ENCODE results near the gene RAB35. TPM values are rescaled to one million over a fixed set of nuclear protein-coding genes. Genes with fewer than 3 reads are reported as not detected.

RAB35 gene
- total RNA-seq, 1 donor from 2014 or later = 39.2 TPM

GRCh38 chr12:120093592-120094355 is 22.8 kb downstream of the RAB35 start:
- H3K9me3 ChIP-seq = no peaks in the 10 kb centered on the region
- no peak for DNase-seq (ENCODE audit: low spot score in 2 of 2)
- H3K4me3 ChIP-seq = no peak overlapping the region
- TF ChIP-seq CTCF (IDR thresholded peaks at IDR 0.05) = no peak
- no peaks in the 10 kb centered on the region for H3K4me1 ChIP-seq
- H3K27me3 ChIP-seq = no peaks in the 10 kb centered on the region
- H3K27ac ChIP-seq = no peak overlapping the region
- intact Hi-C loops (cut with DNase I) = no loop called here
- H3K36me3 ChIP-seq = peaks cover 27 to 58% of the 10 kb centered on the region in 2 donors

GRCh38 chr12:120093336-120093591 is 23.3 kb downstream of the RAB35 start:
- no peaks in the 10 kb centered on the region for H3K9me3 ChIP-seq
- no peak overlapping the region for H3K27ac ChIP-seq
- DNase-seq (ENCODE audit: low spot score in 2 of 2) = no peak
- H3K36me3 ChIP-seq = peaks cover 22 to 53% of the 10 kb centered on the region in 2 donors
- no peaks in the 10 kb centered on the region for H3K27me3 ChIP-seq
- TF ChIP-seq CTCF (IDR thresholded peaks at IDR 0.05) = no peak
- intact Hi-C loops (cut with DNase I) = no loop called here
- H3K4me1 ChIP-seq = no peaks in the 10 kb centered on the region
- H3K4me3 ChIP-seq = no peak overlapping the region

GRCh38 chr12:120092551-120093335 is 23.8 kb downstream of the RAB35 start:
- Histone ChIP-seq H3K9me3 (no peaks in the 10 kb centered on the region), H3K4me3 (no peak overlapping the region), H3K27me3 (no peaks in the 10 kb centered on the region), H3K4me1 (no peaks in the 10 kb centered on the region), H3K36me3 (peaks cover 18 to 47% of the 10 kb centered on the region in 2 donors), H3K27ac (no peak overlapping the region)
- no peak for DNase-seq (ENCODE audit: low spot score in 2 of 2)
- no peak for TF ChIP-seq CTCF (IDR thresholded peaks at IDR 0.05)
- intact Hi-C loops (cut with DNase I) = no loop called here

- peaks cover 0 to 4% of the 10 kb centered on the region in 2 donors for H3K4me1 ChIP-seq
- H3K27ac ChIP-seq = no peak overlapping the region
- intact Hi-C loops (cut with DNase I) = no loop called here
- H3K36me3 ChIP-seq = peaks cover 10 to 35% of the 10 kb centered on the region in 2 donors
- no peak for TF ChIP-seq CTCF (IDR thresholded peaks at IDR 0.05)
- no peaks in the 10 kb centered on the region for H3K27me3 ChIP-seq
- no peak overlapping the region for H3K4me3 ChIP-seq
- DNase-seq (ENCODE audit: low spot score in 2 of 2) = no peak
- H3K9me3 ChIP-seq = no peaks in the 10 kb centered on the region
Measured at GRCh38 chr12:120091371-120092090, 25.0 kb downstream of the RAB35 start.

- no peaks in the 10 kb centered on the region for H3K9me3 ChIP-seq
- H3K27me3 ChIP-seq = no peaks in the 10 kb centered on the region
- H3K36me3 ChIP-seq = peaks cover 7 to 29% of the 10 kb centered on the region in 2 donors
- peaks cover 4 to 5% of the 10 kb centered on the region in 2 donors for H3K4me1 ChIP-seq
- DNase-seq (ENCODE audit: low spot score in 2 of 2) = no peak
- TF ChIP-seq CTCF (IDR thresholded peaks at IDR 0.05) = no peak
- no peak overlapping the region for H3K4me3 ChIP-seq
- intact Hi-C loops (cut with DNase I) = no loop called here
- no peak overlapping the region for H3K27ac ChIP-seq
Measured at GRCh38 chr12:120090626-120091295, 25.8 kb downstream of the RAB35 start.
